ENCODE measurements around the gene TMEM132C.

GRCh38 chr12:128313931-128314330 lies 47.0 kb downstream of the TMEM132C start:
- no peak for TF ChIP-seq FOSL2 (CRISPR knock-in tag; IDR thresholded peaks at IDR 0.05)
- TF ChIP-seq E2F1 (CRISPR knock-in tag; IDR thresholded peaks at IDR 0.05): no peak
- no peak for TF ChIP-seq ZNF740 (CRISPR knock-in tag; IDR thresholded peaks at IDR 0.05)
- no peak for TF ChIP-seq PLSCR1 (CRISPR knock-in tag; IDR thresholded peaks at IDR 0.05; ENCODE audit: borderline replicate concordance)
- TF ChIP-seq CTCF (CRISPR knock-in tag; IDR thresholded peaks at IDR 0.05): no peak
